ENCODE results near the gene MDGA2.

DNA sequence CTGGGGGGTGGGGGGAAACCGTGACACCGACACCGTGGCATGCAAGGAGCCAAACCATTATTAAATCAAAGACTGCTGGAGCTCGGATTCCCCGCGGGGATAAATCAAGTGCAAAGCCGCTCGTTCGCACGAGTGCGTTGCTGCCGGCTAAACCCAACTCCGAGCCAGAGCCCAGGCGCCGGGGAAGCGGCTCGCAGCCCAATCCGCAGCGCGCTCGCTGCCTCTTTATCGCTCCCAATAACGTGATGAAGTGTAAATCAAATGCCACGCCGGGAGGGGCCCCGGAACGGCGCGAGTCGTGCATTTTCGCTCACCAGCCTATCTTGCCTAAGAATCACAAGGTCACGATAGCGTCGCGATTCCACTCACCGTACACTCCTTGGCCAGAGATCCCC lies 1.3 kb downstream of the MDGA2 start:
- TF ChIP-seq, protein P1, sequence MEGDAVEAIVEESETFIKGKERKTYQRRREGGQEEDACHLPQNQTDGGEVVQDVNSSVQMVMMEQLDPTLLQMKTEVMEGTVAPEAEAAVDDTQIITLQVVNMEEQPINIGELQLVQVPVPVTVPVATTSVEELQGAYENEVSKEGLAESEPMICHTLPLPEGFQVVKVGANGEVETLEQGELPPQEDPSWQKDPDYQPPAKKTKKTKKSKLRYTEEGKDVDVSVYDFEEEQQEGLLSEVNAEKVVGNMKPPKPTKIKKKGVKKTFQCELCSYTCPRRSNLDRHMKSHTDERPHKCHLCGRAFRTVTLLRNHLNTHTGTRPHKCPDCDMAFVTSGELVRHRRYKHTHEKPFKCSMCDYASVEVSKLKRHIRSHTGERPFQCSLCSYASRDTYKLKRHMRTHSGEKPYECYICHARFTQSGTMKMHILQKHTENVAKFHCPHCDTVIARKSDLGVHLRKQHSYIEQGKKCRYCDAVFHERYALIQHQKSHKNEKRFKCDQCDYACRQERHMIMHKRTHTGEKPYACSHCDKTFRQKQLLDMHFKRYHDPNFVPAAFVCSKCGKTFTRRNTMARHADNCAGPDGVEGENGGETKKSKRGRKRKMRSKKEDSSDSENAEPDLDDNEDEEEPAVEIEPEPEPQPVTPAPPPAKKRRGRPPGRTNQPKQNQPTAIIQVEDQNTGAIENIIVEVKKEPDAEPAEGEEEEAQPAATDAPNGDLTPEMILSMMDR (IDR thresholded peaks at IDR 0.05), result no peak
- no peak for TF ChIP-seq POLR2A (IDR thresholded peaks at IDR 0.05)

Measured in right lobe of liver (tissue), 4 donors.